ENCODE results near the gene PILRA. TPM values are rescaled to one million over a fixed set of nuclear protein-coding genes. Genes with fewer than 3 reads are reported as not detected.
"Not testable (repeated sequence)": the region's sequence is repeated elsewhere in the genome, so short reads cannot be mapped to it uniquely, and the experiment has no call there.

PILRA gene
- total RNA-seq, 1 donor from 2014 or later = 5.3 TPM

GRCh38 chr7:100372694-100373093 is 593 bp upstream of the PILRA start:
- no peaks in the 10 kb centered on the region for H3K27me3 Mint-ChIP-seq
- no peak for DNase-seq (ENCODE audit: low spot score, unreplicated experiment)
- no peaks in the 10 kb centered on the region for H3K9me3 Mint-ChIP-seq (ENCODE audit: low read depth)
- no peak for TF ChIP-seq CTCF (IDR thresholded peaks at IDR 0.05; ENCODE audit: unreplicated experiment)
- peaks cover under 1% of the 10 kb centered on the region for H3K36me3 Mint-ChIP-seq (ENCODE audit: insufficient read depth)
- H3K4me1 Mint-ChIP-seq (ENCODE audit: low read depth) = no peaks in the 10 kb centered on the region
- H3K27ac Mint-ChIP-seq = no peak overlapping the region
- H3K4me3 Mint-ChIP-seq (ENCODE audit: low read depth) = no peak overlapping the region

GRCh38 chr7:100373870-100374598 is 747 bp downstream of the PILRA start:
- not testable (repeated sequence) for H3K27me3 Mint-ChIP-seq; DNase-seq (ENCODE audit: low spot score, unreplicated experiment); H3K4me3 Mint-ChIP-seq (ENCODE audit: low read depth); H3K36me3 Mint-ChIP-seq (ENCODE audit: insufficient read depth); H3K4me1 Mint-ChIP-seq (ENCODE audit: low read depth); H3K9me3 Mint-ChIP-seq (ENCODE audit: low read depth); H3K27ac Mint-ChIP-seq

- Mint-ChIP-seq H3K9me3 (ENCODE audit: low read depth) (no peaks in the 10 kb centered on the region), H3K27me3 (no peaks in the 10 kb centered on the region), H3K4me3 (ENCODE audit: low read depth) (no peak overlapping the region), H3K36me3 (ENCODE audit: insufficient read depth) (peaks cover 2% of the 10 kb centered on the region), H3K4me1 (ENCODE audit: low read depth) (no peaks in the 10 kb centered on the region), H3K27ac (no peak overlapping the region)
- no peak for DNase-seq (ENCODE audit: low spot score, unreplicated experiment)
- no peak for TF ChIP-seq CTCF (IDR thresholded peaks at IDR 0.05; ENCODE audit: unreplicated experiment)
Observed at GRCh38 chr7:100374601-100375000, 1.3 kb downstream of the PILRA start.

GRCh38 chr7:100376066-100376465 is 2.8 kb downstream of the PILRA start:
- Mint-ChIP-seq H3K27ac (no peak overlapping the region), H3K4me1 (ENCODE audit: low read depth) (no peaks in the 10 kb centered on the region), H3K36me3 (ENCODE audit: insufficient read depth) (peaks cover 2% of the 10 kb centered on the region), H3K27me3 (no peaks in the 10 kb centered on the region), H3K9me3 (ENCODE audit: low read depth) (no peaks in the 10 kb centered on the region), H3K4me3 (ENCODE audit: low read depth) (no peak overlapping the region)
- DNase-seq (ENCODE audit: low spot score, unreplicated experiment) = no peak
- no peak for TF ChIP-seq CTCF (IDR thresholded peaks at IDR 0.05; ENCODE audit: unreplicated experiment)

- DNase-seq (ENCODE audit: low spot score, unreplicated experiment) = no peak
- Mint-ChIP-seq H3K36me3 (ENCODE audit: insufficient read depth) (peaks cover 2% of the 10 kb centered on the region), H3K4me3 (ENCODE audit: low read depth) (no peak overlapping the region), H3K27ac (no peak overlapping the region), H3K27me3 (peaks cover 12% of the 10 kb centered on the region), H3K4me1 (ENCODE audit: low read depth) (no peaks in the 10 kb centered on the region), H3K9me3 (ENCODE audit: low read depth) (no peaks in the 10 kb centered on the region)
- no peak for TF ChIP-seq CTCF (IDR thresholded peaks at IDR 0.05; ENCODE audit: unreplicated experiment)
Observed at GRCh38 chr7:100378114-100378755, 4.9 kb downstream of the PILRA start.

- Mint-ChIP-seq H3K4me1 (ENCODE audit: low read depth) (no peaks in the 10 kb centered on the region), H3K27ac (no peak overlapping the region), H3K27me3 (peaks cover 20% of the 10 kb centered on the region), H3K4me3 (ENCODE audit: low read depth) (no peak overlapping the region), H3K9me3 (ENCODE audit: low read depth) (no peaks in the 10 kb centered on the region), H3K36me3 (ENCODE audit: insufficient read depth) (peaks cover 2% of the 10 kb centered on the region)
- TF ChIP-seq CTCF (IDR thresholded peaks at IDR 0.05; ENCODE audit: unreplicated experiment) = no peak
- no peak for DNase-seq (ENCODE audit: low spot score, unreplicated experiment)
Observed at GRCh38 chr7:100380196-100380595, 6.9 kb downstream of the PILRA start.

- not testable (repeated sequence) for H3K27ac Mint-ChIP-seq; H3K9me3 Mint-ChIP-seq (ENCODE audit: low read depth); DNase-seq (ENCODE audit: low spot score, unreplicated experiment)
Observed at GRCh38 chr7:100381531-100382233, 8.4 kb downstream of the PILRA start.

More at GRCh38 chr7:100381531-100382233, 8.4 kb downstream of the PILRA start:
- not testable (repeated sequence) for H3K4me1 Mint-ChIP-seq (ENCODE audit: low read depth); H3K4me3 Mint-ChIP-seq (ENCODE audit: low read depth); H3K36me3 Mint-ChIP-seq (ENCODE audit: insufficient read depth)
- H3K27me3 Mint-ChIP-seq = peaks cover 20% of the 10 kb centered on the region
